ENCODE data around the gene MYO7A.

DNA sequence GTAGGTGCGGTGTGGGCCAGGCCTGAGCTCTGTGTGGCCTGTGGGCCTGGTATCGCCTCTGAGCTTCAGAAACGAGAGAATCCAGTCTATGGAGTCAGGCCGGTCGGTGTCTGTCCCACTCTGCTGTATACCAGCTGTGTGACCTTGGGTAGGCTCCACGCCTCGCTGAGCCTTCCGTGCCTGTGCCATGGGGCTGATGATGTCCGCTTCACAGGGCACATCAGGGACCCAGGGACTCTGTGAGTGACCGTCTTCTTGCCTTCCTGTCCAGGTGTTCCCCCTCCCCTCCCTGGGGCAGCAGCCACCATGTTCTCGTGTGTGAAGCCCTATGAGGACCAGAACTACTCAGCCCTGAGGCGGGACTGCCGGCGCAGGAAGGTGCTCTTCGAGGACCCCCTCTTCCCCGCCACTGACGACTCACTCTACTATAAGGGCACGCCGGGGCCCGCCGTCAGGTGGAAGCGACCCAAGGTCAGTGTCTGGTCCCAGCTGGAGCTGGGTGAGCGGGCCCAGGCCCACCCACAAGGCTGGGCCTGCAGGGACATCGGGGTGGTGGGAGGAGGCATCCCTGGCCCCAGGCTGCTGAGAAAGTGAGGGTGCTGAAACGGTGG lies 43.4 kb upstream of the MYO7A start:
- TF ChIP-seq, protein P1, sequence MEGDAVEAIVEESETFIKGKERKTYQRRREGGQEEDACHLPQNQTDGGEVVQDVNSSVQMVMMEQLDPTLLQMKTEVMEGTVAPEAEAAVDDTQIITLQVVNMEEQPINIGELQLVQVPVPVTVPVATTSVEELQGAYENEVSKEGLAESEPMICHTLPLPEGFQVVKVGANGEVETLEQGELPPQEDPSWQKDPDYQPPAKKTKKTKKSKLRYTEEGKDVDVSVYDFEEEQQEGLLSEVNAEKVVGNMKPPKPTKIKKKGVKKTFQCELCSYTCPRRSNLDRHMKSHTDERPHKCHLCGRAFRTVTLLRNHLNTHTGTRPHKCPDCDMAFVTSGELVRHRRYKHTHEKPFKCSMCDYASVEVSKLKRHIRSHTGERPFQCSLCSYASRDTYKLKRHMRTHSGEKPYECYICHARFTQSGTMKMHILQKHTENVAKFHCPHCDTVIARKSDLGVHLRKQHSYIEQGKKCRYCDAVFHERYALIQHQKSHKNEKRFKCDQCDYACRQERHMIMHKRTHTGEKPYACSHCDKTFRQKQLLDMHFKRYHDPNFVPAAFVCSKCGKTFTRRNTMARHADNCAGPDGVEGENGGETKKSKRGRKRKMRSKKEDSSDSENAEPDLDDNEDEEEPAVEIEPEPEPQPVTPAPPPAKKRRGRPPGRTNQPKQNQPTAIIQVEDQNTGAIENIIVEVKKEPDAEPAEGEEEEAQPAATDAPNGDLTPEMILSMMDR (IDR thresholded peaks at IDR 0.05; ENCODE audit: low read depth, low read length, poor library complexity, severe bottlenecking): no peak
- no peak for TF ChIP-seq EZH2phosphoT487 (IDR thresholded peaks at IDR 0.05; ENCODE audit: borderline replicate concordance, low read length)
